ENCODE results near the gene SLC17A8.

Gene SLC17A8

DNA sequence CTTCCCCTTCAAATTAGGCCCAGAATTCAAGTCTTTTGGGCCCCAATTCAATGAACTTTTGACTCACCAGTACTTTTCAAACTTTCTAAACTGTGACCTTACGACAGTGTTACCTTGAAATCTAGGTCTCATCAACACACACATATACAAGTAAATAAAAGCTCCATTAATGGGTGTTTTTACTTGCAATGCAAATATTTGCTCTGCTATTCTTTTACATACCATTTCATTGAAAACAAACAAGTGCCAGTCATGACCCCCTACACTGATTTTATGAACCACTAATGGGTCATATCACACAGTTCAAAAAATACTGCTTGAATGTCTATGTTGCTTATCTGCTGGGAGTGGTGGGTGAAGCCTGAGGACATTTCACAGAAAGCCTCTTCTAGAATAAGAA lies 107.7 kb downstream of the SLC17A8 start:
- no peak for TF ChIP-seq CTCF (conservative IDR thresholded peaks at IDR 0.05; ENCODE audit: low read depth, low read length)
- no peak overlapping the region for H3K4me3 ChIP-seq (ENCODE audit: low read depth, low read length)
- no peak for DNase-seq (ENCODE audit: low read depth)

DNA sequence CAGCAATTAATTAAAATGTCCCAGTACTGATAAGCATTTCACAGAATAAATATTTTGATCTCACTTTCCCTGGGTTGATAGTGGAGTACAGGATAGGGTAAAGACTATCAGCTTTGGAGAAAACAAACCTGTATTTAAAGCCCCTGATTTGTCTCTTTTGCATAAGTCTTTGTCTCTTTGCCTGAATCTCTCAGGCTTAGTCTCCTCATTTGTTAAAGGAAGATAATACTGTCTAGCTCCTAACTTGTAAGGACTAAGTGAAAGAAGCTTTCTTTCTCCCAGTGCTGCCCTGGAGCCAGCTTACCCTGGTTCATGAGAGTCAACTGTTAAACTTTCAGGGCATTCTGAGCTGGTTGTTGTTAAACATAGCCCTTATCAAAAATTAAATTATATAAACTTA lies 111.3 kb downstream of the SLC17A8 start:
- DNase-seq (ENCODE audit: low read depth) = no peak
- TF ChIP-seq CTCF (conservative IDR thresholded peaks at IDR 0.05; ENCODE audit: low read depth, low read length) = no peak
- H3K4me3 ChIP-seq (ENCODE audit: low read depth, low read length) = no peak overlapping the region
